ENCODE measurements around the gene TTC29.

The TTC29 gene, protein sequence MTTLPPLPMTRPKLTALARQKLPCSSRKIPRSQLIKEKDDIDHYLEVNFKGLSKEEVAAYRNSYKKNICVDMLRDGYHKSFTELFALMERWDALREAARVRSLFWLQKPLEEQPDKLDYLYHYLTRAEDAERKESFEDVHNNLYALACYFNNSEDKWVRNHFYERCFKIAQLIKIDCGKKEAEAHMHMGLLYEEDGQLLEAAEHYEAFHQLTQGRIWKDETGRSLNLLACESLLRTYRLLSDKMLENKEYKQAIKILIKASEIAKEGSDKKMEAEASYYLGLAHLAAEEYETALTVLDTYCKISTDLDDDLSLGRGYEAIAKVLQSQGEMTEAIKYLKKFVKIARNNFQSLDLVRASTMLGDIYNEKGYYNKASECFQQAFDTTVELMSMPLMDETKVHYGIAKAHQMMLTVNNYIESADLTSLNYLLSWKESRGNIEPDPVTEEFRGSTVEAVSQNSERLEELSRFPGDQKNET

DNA sequence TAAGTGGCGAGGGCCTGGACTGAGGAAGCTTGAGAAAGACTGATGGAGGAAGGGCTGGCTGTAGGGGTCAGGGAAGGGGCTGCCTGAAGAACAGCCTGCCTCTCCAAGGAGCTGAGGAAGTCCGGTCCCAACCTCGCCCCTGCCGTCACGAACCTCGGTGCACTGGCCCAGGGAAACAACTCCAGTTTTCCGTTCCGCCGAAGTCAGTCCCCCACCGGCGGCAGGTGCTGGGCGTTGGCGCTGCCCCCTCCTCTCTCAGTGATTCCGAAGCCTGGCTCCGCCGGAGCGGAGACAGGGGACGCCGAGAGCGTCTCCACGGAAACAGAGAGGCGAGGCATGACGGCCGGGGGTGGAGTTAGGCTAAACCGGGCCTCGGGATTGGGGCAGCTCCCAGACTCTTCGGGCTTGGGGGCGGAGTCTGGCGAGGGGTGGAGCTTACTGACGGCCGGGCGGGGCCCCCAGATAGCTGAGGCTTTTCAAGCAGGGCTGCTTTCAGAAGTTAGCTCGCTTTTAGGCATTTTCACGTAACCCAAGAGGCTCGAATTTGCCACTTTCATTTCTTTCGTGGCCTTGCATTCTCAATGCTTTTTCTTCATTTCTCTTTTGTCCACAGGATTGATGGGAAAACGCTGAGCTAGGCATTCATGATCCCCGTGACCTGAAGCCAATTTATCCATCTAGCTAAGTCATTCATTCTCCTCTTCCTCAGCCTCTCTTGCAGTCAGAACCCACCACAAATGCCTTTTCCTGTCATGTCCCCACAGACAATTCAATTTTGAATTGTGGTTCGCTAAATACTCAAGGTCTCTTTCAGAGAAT lies at the start of gene TTC29:
TTC29 (minus strand) TSS at position 309 of the 819 bp plus-strand sequence. CDS start 5,969 bp downstream, outside the sequence.
- peak; percentile 79 for DNase-seq

- DNase-seq, result peak; percentile 42
Observed at GRCh38 chr4:146981651-146982050, 36.0 kb upstream of the TTC29 start.

DNA sequence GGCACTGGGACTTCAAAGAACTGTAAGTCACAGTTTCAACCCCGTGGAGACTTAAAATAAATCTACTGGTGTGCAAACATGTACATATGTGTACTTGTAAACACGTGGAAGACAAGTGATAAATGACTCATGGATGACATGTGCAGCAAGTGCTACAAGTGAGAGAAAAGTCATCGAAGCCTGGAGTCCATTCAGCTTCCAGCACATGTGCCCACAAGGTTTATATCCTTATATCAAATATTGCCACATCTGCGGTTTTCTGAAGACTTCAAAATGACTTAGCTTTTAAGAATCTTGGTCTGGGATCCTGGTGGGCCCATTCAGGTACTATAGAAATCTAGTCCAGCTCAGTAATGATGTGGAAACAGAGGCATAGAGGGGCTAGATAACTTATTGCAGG lies 33.0 kb upstream of the TTC29 start:
- peak; percentile 35 for DNase-seq

DNA sequence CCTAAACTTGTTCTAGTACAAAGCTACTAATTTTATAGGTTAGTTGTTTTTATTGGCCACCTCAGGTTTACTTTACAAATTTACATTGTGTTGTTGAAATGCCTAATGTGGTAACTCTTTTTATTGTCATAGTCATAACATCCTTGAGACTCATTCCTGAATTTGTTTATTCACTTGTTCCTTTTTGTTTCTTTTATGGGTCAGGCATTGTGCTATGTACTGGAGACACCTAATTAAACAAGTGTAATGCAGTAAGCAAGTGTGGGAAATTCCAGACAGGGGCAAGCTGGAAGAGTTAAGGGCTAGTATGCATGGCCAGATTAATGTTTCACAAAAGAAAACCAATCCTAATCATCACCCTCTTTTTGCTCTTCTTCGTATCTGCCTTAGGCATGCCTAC lies 30.5 kb upstream of the TTC29 start:
- DNase-seq, result no peak

DNA sequence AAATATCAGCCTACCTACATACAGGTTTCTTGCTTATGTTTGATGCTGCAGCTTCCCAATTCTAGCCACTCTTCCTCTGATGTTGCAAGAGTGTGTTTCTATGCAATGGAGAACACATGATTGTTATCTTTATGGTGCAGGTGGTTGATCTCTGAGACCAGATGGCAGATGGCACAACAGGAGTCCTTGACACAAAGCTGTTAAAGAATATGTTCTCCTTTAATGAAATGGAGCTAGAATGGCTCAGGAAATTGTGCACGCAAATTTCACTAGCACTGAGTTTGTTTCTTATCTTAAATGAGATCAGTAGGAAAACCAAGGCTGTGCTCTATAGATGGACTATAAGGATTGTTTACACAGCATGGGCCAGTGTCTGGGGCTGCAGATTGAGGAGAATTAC lies 29.9 kb upstream of the TTC29 start:
- DNase-seq, result no peak

GRCh38 chr4:146975036-146975435 lies 29.4 kb upstream of the TTC29 start:
- DNase-seq, result no peak

GRCh38 chr4:146972036-146972435 lies 26.4 kb upstream of the TTC29 start:
- DNase-seq, result no peak

DNA sequence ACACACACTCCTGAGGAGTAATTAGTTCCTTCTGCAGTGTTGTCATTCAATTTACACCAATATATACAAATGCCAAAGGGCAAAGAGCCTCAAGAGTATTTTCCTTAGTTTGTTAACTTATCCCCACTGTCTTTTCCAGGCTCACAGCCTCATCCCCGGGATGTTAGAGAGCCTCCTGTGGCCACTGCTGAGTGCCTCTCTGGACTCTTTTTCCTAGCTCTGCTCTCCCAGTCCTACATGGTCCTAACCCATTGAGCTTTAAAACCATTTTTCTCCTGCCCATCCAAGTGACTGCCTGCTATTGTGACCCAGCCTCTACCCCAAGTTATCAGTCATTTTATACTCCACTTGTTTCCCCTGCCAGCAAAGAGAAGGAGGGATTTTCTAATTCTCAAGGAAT lies 23.5 kb upstream of the TTC29 start:
- DNase-seq, result no peak

- no peak for DNase-seq
Observed at GRCh38 chr4:146960634-146961033, 15.0 kb upstream of the TTC29 start.

- no peak for DNase-seq
Observed at GRCh38 chr4:146959692-146960091, 14.0 kb upstream of the TTC29 start.

DNA sequence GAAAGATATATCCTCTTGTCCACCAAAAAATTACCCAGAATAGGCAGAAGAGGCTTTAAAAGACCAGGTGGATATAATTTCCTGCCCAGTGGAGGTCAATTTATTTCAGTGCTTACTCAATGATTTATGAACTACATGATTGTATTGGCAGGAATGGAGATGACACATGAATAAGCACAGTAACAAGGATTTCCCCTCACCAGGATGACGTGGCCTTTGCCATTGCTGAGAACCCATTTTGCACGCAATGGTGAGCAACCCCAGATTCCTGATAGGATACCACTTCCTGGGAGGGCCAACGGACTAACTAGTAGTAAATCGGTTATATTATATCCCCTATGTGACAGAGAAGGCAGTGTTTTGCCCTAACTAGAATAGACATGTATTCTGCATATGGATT lies 11.6 kb upstream of the TTC29 start:
- peak; percentile 93 for DNase-seq

DNA sequence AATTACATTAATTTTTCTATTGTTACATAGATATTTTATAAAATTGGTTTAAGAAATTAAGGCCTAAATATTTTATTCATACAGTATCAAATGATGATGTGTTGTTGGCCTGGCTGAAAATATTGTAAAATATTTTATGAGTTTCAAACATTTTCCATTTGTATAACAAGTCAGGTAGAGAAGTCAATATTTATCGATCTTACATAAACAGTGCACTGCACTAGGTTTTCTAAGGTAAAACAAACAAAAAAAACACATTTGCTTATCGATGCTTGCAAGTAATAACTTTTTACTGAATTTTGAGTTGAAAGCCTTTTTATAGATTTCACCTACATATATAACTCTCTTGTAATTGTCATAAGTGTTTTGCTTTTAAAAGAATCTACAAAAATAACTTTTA lies 7.2 kb upstream of the TTC29 start:
- no peak for DNase-seq

DNA sequence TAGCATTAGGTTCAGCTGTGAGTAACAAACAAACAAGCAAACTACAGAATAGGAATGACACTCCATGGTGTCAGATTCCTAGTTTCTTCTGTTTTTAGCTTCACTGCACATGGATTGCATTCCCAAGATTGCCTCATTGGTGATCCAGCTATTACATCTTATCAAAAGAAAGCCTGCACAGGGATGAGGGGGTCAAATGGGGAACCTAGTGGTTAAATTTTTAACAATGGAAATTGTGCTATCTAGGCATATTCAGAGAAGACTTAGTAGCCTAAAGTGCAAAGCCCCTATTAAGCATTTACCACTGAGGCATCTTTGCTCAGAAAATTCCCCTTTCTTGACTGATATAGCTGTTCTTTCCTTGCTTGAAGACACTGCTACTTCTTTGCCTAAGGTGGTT lies 3.9 kb upstream of the TTC29 start:
- DNase-seq, result no peak

GRCh38 chr4:146943691-146944375 lies 1.8 kb downstream of the TTC29 start:
- peak; percentile 65 for DNase-seq

GRCh38 chr4:146932116-146932515 lies 13.5 kb downstream of the TTC29 start:
- peak; percentile 23 for DNase-seq

DNA sequence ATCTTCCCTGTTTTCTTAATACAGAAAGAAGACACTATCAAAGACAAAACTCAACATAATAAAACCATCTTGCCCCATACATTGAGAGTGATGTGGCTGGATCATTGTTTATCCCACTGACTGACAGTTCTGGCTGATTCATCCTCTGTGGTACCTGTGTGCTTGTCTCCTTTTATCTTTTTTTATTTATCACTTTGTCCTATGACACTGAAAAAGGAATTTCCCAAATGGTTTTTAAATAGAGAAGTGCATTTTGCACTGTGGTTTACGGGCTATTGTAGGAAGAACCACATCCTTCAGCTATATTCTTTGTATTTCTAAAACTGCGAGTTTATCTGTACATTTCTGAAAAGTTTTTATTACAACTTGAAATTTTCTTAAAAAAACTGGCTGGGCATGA lies 15.0 kb downstream of the TTC29 start:
- DNase-seq, result no peak

DNA sequence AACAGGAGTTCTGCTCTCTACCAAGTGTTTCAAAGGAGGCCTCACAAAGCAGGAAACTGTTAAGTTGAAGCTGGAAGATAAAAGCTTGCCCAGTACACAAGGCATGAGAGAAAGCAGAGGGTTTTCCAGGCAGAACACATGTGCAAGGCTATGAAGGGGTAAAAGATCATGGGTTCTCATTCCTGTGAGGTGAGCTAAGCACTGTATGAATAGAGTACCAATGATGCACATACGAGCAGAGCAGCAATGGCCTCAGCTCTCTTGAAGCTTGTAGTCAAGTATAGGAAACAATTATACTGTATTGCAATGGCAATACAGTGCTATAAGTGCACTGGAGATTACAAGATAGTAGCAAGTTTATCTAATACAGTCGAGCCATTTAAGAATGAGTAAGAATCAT lies 18.0 kb downstream of the TTC29 start:
- no peak for DNase-seq

DNA sequence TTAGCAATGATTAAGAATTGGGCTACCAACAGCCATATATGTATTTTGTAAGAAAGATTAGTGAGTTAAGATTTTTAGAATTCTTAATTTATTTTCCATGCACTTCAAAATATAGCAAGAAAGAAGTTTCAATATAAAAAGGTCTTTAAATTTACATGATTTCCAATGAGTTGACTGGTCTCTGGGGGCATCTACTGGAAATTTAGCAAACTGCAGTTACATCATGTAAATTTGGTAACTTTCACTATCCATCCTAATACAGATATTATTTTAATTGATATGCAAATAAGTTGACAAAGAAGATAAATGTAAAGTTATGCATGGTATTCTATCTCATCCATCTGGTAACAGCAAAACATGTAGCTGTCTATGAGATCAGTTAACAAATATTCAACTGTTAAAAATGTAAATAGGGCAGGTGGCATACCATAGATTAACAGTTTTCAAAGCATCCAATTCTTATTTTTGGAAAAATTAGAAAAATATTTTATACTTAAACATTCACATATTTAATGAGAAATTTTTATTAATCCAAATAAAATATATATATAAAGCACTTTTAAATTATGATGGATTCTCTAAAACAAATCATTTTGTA lies 29.1 kb downstream of the TTC29 start:
- peak; percentile 1 for DNase-seq

DNA sequence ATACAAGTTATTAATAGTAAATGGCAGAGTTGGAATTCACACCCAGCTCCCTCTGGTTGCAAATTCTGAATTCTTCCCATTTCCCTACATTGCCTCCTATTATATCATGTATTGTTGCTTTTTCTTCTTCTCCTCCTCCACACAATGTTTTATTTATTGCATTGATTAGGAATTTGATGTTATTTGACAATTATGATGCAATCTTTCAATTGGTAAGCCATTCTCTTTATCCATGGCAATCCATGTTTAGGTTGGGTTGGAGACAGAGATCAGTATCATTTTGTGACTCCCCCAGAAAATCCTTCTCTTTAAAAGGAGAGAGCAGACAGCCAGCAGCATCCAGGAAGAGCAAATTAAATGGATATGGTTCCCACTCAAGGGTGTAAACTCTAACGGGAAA lies 30.5 kb downstream of the TTC29 start:
- DNase-seq, result no peak

- DNase-seq, result no peak
Observed at GRCh38 chr4:146900295-146900694, 45.4 kb downstream of the TTC29 start.

- no peak for DNase-seq
Observed at GRCh38 chr4:146890301-146890700, 55.4 kb downstream of the TTC29 start.

GRCh38 chr4:146883070-146883469 lies 62.6 kb downstream of the TTC29 start:
- no peak for DNase-seq

DNA sequence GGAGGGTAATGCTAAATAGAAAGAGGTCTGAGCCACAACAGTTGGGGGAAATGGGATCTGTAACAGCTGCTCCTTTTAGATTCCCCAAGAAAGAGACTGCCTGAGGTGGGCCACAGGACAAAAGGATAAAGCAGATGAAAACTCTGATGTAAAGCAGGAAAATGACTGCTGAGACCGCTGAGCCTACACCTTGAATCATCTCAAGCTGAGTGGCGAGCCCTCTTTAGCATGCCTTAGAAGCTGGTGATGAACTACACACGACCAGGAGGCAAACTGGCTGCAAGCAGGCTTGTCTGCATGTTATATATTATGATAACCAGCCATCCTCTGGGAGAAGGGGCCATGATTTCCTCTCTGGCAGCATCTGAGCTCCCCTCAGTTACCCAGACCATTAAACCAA lies 88.4 kb downstream of the TTC29 start:
- DNase-seq, result no peak
